ENCODE measurements around the gene MACROD2.
"Not testable (repeated sequence)": the region's sequence is repeated elsewhere in the genome, so short reads cannot be mapped to it uniquely, and the experiment has no call there.

The MACROD2 gene

DNA sequence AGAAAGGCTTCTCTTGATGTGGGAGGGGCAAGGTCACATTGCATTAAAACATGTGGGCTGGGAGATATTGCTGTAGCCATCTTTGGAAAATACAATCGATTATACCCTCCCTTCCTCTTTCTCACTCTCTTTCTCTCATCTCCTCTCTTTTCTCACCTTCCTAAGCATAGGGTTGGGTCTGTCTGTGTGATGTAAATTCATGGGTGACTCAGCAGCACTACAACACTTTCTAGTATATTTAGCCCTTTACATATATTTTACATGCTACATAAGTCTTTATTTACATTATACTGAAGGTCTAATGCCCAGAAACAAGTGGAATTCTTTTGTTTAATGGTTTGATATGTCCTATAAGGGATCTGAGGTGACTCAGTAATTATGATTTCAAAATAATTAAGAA is 976.9 kb downstream of the MACROD2 start:
- no peak overlapping the region for H2AFZ ChIP-seq (ENCODE audit: low read depth, low read length)
- H3K4me3 ChIP-seq (ENCODE audit: low read length): no peak overlapping the region
- no peaks in the 10 kb centered on the region for H3K4me1 ChIP-seq (ENCODE audit: insufficient read depth, low read length)
- H3K36me3 ChIP-seq (ENCODE audit: insufficient read depth, low read length): no peaks in the 10 kb centered on the region
- H3K27me3 ChIP-seq (ENCODE audit: insufficient read depth, low read length): no peaks in the 10 kb centered on the region
- no peaks in the 10 kb centered on the region for H3K9me3 ChIP-seq (ENCODE audit: low read length)

DNA sequence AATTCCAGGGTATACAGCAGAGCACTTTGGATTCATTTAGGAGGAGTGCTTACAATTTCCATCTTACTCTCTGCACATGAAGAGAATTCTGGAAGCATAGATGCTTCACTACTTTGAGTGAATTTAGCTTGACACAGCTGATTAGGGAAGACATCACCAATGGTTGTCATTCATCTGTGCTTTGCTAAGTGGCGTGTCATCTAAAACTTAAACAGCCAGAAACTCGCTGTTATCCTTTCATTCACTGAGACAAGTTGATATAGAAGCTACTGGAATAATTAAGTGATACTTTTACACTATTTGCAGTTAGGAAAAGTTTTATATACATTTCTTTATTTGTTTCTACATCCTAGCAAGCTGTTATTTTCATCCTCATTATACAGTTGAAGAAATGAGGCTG is 977.4 kb downstream of the MACROD2 start:
- H3K4me1 ChIP-seq (ENCODE audit: insufficient read depth, low read length): no peaks in the 10 kb centered on the region
- no peaks in the 10 kb centered on the region for H3K9me3 ChIP-seq (ENCODE audit: low read length)
- no peaks in the 10 kb centered on the region for H3K27me3 ChIP-seq (ENCODE audit: insufficient read depth, low read length)
- H2AFZ ChIP-seq (ENCODE audit: low read depth, low read length): no peak overlapping the region
- H3K4me3 ChIP-seq (ENCODE audit: low read length): no peak overlapping the region
- no peaks in the 10 kb centered on the region for H3K36me3 ChIP-seq (ENCODE audit: insufficient read depth, low read length)

DNA sequence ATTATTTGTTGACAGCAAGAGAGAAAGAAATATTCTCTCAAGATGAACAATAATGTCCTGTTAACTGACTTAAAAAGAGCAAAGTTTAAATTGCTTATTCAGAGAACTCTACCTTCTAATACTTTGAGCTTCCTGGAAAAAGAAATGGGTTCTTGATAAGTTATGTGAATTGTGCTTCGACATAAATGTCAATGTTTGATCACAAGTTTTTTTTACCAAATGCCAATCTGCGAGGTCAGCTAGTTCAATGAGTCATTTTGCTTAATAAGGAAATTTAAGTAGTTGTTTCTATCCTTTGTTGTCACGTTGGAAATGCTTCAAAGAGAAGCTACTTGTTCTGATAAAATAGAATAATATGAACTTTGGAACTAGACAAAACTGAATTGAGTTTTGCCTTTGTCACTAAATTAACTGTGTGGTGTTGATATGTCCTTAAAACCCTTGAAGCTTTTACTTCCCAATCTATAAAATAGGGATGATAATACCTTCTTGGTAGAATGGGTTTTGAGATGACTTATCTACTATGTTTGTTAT is 984.2 kb downstream of the MACROD2 start:
- no peaks in the 10 kb centered on the region for H3K27me3 ChIP-seq (ENCODE audit: insufficient read depth, low read length)
- H3K4me1 ChIP-seq (ENCODE audit: insufficient read depth, low read length): no peaks in the 10 kb centered on the region
- H3K4me3 ChIP-seq (ENCODE audit: low read length): no peak overlapping the region
- no peaks in the 10 kb centered on the region for H3K36me3 ChIP-seq (ENCODE audit: insufficient read depth, low read length)
- H3K9me3 ChIP-seq (ENCODE audit: low read length): peaks cover 4% of the 10 kb centered on the region
- no peak overlapping the region for H2AFZ ChIP-seq (ENCODE audit: low read depth, low read length)

DNA sequence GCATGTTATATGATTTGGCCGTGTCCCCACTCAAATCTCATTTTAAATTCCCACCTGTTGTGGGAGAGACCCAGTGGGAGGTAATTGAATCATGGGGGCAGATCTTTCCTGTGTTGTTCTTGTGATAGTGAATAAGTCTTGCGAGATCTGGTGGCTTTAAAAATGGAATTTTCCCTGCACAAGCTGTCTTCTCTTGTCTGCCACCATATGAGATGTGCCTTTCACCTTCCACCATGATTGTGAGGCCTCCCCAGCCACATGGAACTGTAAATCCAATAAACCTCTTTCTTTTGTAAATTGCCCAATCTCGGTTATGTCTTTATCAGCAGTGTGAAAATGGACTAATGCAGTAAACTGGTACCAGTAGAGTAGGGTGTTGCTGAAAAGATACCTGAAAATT is 986.2 kb downstream of the MACROD2 start:
- not testable (repeated sequence) for H3K36me3 ChIP-seq (ENCODE audit: insufficient read depth, low read length); H3K27me3 ChIP-seq (ENCODE audit: insufficient read depth, low read length); H3K4me1 ChIP-seq (ENCODE audit: insufficient read depth, low read length); H2AFZ ChIP-seq (ENCODE audit: low read depth, low read length); H3K9me3 ChIP-seq (ENCODE audit: low read length); H3K4me3 ChIP-seq (ENCODE audit: low read length)

DNA sequence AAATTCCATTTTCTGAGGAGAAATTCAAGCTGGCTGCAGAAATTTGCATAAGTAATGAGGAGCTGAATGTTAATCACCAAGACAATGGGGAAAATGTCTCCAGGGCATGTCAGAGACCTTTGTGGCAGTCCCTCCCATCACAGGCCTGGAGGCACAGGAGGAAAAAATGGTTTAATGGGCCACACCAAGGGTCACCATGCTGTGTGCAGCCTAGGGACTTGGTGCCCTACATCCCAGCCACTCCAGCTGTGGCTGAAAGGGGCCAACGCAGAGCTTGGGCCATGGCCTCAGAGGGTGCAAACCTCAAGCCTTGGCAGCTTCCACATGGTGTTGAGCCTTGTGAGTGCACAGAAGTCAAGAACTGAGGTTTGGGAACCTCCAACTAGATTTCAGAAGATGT is 987.0 kb downstream of the MACROD2 start:
- H3K4me3 ChIP-seq (ENCODE audit: low read length); H3K27me3 ChIP-seq (ENCODE audit: insufficient read depth, low read length); H3K36me3 ChIP-seq (ENCODE audit: insufficient read depth, low read length); H3K9me3 ChIP-seq (ENCODE audit: low read length); H3K4me1 ChIP-seq (ENCODE audit: insufficient read depth, low read length); H2AFZ ChIP-seq (ENCODE audit: low read depth, low read length): not testable (repeated sequence)

DNA sequence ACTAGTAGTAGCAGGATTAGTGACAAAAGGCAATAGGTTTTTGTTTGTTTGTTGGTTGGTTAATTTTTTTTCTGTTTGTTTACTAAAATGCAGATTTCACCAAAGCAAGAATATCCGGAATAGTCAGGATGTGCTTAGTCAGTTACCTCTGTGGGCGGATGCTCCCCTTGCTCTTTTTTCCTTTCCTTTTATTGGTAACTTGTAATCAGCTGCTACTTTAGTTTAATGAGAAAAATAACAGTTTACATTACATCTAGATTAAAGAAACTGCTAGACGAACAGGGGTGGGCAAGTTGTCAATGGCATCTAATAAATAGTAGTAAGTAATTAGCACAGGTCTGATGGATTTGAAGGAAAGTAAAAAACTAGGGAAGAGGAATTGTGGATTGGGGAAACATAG is 989.0 kb downstream of the MACROD2 start:
- no peak overlapping the region for H3K4me3 ChIP-seq (ENCODE audit: low read length)
- no peaks in the 10 kb centered on the region for H3K4me1 ChIP-seq (ENCODE audit: insufficient read depth, low read length)
- H3K27me3 ChIP-seq (ENCODE audit: insufficient read depth, low read length): no peaks in the 10 kb centered on the region

DNA sequence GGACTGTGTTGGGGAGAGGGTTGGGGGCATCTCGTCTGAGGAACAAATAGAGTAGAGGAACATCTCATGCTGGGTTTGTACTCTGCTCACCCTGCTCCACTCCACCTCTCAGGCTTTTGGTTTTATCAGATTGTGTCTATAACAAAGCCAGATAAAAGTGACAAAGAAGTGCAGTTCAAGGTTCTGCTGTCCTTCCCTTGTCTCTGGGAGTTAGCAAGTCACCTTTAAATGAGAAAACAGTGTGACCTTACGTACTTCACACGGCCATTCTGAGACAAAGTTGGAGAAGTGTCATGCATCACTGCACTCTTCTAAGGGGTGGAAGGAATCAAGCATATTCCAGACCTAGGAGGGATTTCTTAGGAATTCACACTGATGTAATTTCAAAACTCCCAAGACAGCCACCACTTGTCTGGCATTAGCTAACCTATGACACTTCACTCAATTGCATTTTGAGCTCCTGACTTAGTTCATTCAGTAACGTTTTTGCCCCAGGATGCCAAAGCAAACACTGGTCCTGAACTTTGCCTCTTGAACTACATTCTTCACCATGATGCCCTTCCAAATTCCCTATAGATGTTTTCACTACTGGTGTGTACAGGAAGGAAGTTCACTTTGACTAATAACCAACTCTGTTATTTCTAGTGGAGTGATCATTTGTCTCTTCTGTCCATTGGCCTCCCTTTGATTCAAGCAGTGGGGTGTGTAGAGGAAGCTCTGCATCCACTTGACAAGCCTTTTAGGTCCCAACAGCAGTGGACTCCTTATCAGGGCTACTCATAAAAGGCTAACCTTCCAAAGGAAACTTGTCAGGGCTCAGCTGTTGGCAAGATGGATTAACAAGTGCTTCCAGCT is 989.7 kb downstream of the MACROD2 start:
- H2AFZ ChIP-seq (ENCODE audit: low read depth, low read length): no peak overlapping the region
- no peak overlapping the region for H3K4me3 ChIP-seq (ENCODE audit: low read length)
- H3K27me3 ChIP-seq (ENCODE audit: insufficient read depth, low read length): no peaks in the 10 kb centered on the region
- no peaks in the 10 kb centered on the region for H3K4me1 ChIP-seq (ENCODE audit: insufficient read depth, low read length)
- H3K36me3 ChIP-seq (ENCODE audit: insufficient read depth, low read length): no peaks in the 10 kb centered on the region
- H3K9me3 ChIP-seq (ENCODE audit: low read length): peaks cover 4% of the 10 kb centered on the region

More for the DNA sequence above, 989.0 kb downstream of the MACROD2 start:
- no peak overlapping the region for H2AFZ ChIP-seq (ENCODE audit: low read depth, low read length)
- H3K36me3 ChIP-seq (ENCODE audit: insufficient read depth, low read length): no peaks in the 10 kb centered on the region
- peaks cover 4% of the 10 kb centered on the region for H3K9me3 ChIP-seq (ENCODE audit: low read length)

DNA sequence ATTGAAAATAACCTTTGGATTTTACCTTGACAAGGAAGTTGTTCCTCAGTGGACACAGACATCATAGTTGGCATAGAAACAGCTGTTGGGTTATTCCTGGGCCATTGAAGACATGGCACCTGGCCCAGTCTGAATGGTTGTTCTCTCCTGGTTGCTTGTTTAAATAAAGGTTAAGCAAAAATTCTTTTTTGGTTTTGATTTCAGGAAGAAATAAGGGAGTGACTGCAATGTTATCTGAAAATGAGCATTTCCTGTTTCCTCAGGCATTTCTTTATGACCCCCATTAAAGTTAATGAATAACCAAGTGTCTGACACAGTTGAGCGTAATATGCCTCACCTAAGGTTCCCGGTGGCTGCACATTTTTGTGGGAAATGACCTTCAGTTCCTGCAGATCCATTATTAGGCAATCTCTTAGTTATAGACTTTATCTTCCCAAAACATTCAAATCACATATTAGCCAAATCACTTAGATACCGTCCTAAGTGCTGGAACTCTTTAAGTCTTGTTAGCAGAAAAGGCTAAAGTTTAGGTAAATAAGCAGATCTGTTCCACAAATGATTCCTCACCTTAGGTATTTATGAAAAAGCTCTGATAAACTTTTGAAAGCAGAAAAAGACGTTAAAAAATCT is 990.8 kb downstream of the MACROD2 start:
- H3K9me3 ChIP-seq (ENCODE audit: low read length): peaks cover 4% of the 10 kb centered on the region
- H2AFZ ChIP-seq (ENCODE audit: low read depth, low read length): no peak overlapping the region
- no peaks in the 10 kb centered on the region for H3K4me1 ChIP-seq (ENCODE audit: insufficient read depth, low read length)
- no peaks in the 10 kb centered on the region for H3K27me3 ChIP-seq (ENCODE audit: insufficient read depth, low read length)
- H3K4me3 ChIP-seq (ENCODE audit: low read length): no peak overlapping the region
- H3K36me3 ChIP-seq (ENCODE audit: insufficient read depth, low read length): no peaks in the 10 kb centered on the region

DNA sequence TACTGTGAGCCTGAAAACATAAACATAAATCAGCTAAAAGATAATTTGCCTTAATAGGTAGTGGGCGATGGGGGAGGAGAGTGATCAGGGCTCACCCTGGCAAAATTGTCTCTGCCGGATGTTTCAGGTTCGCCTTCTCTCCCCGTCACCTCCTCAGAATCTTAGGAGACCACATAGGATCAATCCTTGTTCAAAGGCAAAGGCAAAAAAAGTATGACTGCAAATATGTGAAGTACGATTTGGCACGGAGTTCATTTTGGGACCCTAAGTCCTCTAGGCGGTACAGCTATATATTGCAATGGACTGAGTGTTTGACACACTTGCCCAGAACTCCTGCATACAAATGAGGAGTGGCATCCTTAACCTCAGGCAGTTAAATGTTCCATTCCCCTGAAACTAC is 991.3 kb downstream of the MACROD2 start:
- H3K36me3 ChIP-seq (ENCODE audit: insufficient read depth, low read length): no peaks in the 10 kb centered on the region
- H3K9me3 ChIP-seq (ENCODE audit: low read length): peaks cover 4% of the 10 kb centered on the region
- H3K4me3 ChIP-seq (ENCODE audit: low read length): no peak overlapping the region
- no peaks in the 10 kb centered on the region for H3K27me3 ChIP-seq (ENCODE audit: insufficient read depth, low read length)
- H2AFZ ChIP-seq (ENCODE audit: low read depth, low read length): no peak overlapping the region
- H3K4me1 ChIP-seq (ENCODE audit: insufficient read depth, low read length): no peaks in the 10 kb centered on the region

DNA sequence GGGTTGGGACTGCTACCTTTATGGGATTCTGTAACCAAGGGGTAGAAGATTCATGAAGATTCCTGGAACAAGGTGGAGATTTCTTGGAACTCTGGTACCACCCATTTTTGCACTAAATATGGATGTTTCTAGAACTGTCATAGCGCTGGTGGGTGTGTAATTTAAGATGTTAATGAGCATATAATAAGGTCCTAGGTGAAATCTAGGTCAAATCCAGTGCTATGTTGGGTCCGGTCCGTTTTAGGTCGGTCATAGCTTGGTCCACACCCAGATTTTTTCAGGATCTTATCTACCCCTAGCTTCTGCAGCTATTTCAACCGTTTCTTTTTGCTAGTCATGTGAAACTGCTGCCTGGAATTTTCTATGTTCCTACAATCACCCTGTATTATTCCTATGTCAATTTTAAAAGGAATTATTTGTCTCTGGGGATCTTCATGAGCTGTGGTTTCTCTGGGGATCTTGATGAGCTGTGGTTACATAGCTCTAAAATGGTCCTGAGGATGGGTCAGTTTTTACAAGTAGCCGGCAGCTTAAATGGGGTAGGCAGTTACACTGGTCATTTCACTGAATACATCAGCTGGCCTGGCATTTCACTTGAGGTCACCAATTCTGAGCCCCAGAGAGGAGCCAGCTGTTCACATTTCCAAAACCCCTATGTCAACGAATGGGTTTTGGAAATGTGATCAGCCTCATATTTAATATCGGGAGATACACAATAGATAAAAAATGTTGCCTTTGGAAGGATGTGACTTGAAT is 994.4 kb downstream of the MACROD2 start:
- H3K27me3 ChIP-seq (ENCODE audit: insufficient read depth, low read length): no peaks in the 10 kb centered on the region
- no peaks in the 10 kb centered on the region for H3K9me3 ChIP-seq (ENCODE audit: low read length)
- peaks cover 3% of the 10 kb centered on the region for H3K4me1 ChIP-seq (ENCODE audit: insufficient read depth, low read length)
- H3K4me3 ChIP-seq (ENCODE audit: low read length): no peak overlapping the region
- no peak overlapping the region for H2AFZ ChIP-seq (ENCODE audit: low read depth, low read length)
- H3K36me3 ChIP-seq (ENCODE audit: insufficient read depth, low read length): no peaks in the 10 kb centered on the region

DNA sequence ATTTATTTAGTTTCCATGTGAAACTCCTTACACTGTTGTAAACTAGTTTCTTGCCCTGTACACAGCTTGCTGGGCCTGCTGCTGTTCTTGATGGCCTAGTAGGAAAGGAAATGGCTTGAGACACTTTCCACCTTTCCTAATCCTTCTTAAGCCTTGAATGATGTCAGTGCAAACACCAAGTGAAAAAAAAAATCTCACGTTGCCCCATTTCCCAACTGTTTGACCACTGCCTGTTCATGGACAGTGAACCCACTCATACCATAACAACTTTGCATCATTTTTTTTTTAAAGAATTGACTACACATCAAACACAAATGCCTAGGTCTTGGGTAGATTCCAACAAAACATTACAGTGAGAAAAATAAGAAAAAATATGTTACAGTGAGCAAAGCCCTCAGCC is 995.7 kb downstream of the MACROD2 start:
- Histone ChIP-seq H3K4me1 (ENCODE audit: insufficient read depth, low read length) (peaks cover 3% of the 10 kb centered on the region), H3K4me3 (ENCODE audit: low read length) (no peak overlapping the region), H2AFZ (ENCODE audit: low read depth, low read length) (no peak overlapping the region), H3K9me3 (ENCODE audit: low read length) (peaks cover 2% of the 10 kb centered on the region), H3K27me3 (ENCODE audit: insufficient read depth, low read length) (no peaks in the 10 kb centered on the region), H3K36me3 (ENCODE audit: insufficient read depth, low read length) (no peaks in the 10 kb centered on the region)

DNA sequence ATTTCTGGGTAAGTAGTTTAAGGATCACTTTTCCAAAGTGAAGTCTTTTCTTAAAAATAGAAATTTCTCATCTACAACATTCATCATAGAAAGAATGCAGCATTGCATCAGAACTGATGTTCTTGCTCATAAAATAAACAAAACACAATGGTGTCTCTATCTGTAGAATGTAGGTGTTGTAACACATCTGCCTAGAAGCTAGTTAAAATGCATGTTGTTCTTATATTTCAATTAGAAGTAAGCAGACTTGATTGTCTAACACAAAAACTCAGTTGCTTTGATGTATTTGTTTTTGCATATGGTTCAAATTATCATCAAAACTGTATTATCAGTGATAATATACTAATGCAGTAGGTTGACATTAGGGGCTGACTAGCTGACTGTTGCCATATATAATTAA is 996.8 kb downstream of the MACROD2 start:
- Histone ChIP-seq H2AFZ (ENCODE audit: low read depth, low read length) (no peak overlapping the region), H3K27me3 (ENCODE audit: insufficient read depth, low read length) (no peaks in the 10 kb centered on the region), H3K9me3 (ENCODE audit: low read length) (peaks cover 5% of the 10 kb centered on the region), H3K36me3 (ENCODE audit: insufficient read depth, low read length) (no peaks in the 10 kb centered on the region), H3K4me1 (ENCODE audit: insufficient read depth, low read length) (peaks cover 3% of the 10 kb centered on the region), H3K4me3 (ENCODE audit: low read length) (no peak overlapping the region)

DNA sequence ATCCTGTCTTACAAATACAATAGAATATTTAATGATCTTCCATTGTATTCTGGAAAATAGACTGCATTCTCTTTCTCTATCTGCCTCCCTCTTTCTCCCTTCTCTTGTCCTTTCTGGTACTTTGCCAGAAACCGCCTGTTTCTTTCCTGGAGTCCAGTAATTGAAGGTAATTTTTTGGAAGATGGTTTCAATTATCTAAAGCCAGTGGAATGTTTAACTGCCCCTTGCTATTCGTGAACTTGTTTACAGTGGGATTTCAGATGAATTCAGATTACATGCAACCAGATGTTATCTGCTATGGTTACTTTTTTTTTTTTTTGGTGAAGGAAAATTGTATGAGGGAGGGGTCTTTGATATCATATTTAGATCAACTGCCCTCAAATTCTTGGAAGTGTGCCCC is 997.6 kb downstream of the MACROD2 start:
- H3K27me3 ChIP-seq (ENCODE audit: insufficient read depth, low read length): no peaks in the 10 kb centered on the region
- H3K36me3 ChIP-seq (ENCODE audit: insufficient read depth, low read length): no peaks in the 10 kb centered on the region
- peaks cover 10% of the 10 kb centered on the region for H3K9me3 ChIP-seq (ENCODE audit: low read length)
- no peak overlapping the region for H3K4me3 ChIP-seq (ENCODE audit: low read length)
- H2AFZ ChIP-seq (ENCODE audit: low read depth, low read length): no peak overlapping the region
- peaks cover 3% of the 10 kb centered on the region for H3K4me1 ChIP-seq (ENCODE audit: insufficient read depth, low read length)
